Measurements from ENCODE around the gene PAWR. TPM values are rescaled to one million over a fixed set of nuclear protein-coding genes. Genes with fewer than 3 reads are reported as not detected.

PAWR gene
- polyA plus RNA-seq, 1 donor (not counting 4 experiments of a cell fraction or from before 2014, with no cell fraction given), result 41.1 TPM

GRCh38 chr12:79617696-79618095 is 73.1 kb downstream of the PAWR start:
- Histone ChIP-seq H3K4me3 (ENCODE audit: control insufficient read depth in 2 of 3, extremely low read depth in 1 of 3, insufficient read depth in 2 of 3, low read depth in 1 of 3, low read length in 3 of 3) (no peak overlapping the region), H3K4me2 (ENCODE audit: control insufficient read depth, extremely low read depth, insufficient read depth, low read depth, low read length) (no peak overlapping the region), H4K20me1 (ENCODE audit: control insufficient read depth, extremely low read depth, insufficient read depth, low read length) (no peaks in the 10 kb centered on the region), H3K9me1 (ENCODE audit: control insufficient read depth, extremely low read depth, insufficient read depth, low read length) (no peaks in the 10 kb centered on the region), H3K4me1 (ENCODE audit: control insufficient read depth, extremely low read depth, insufficient read depth, low read length) (peaks cover 31% of the 10 kb centered on the region), H3K79me2 (ENCODE audit: control insufficient read depth, insufficient read depth, low read length) (peaks cover 65% of the 10 kb centered on the region), H3K27ac (ENCODE audit: control insufficient read depth, insufficient read depth, low read length) (peak overlapping the region; percentile 85), H3K9me3 (ENCODE audit: control insufficient read depth, low read depth, low read length) (no peaks in the 10 kb centered on the region), H2AFZ (ENCODE audit: control insufficient read depth, low read length) (no peak overlapping the region), H3K9ac (ENCODE audit: control insufficient read depth, extremely low read depth, insufficient read depth, low read length) (no peak overlapping the region), H3K27me3 (ENCODE audit: control insufficient read depth, extremely low read depth, insufficient read depth, low read length) (no peaks in the 10 kb centered on the region), H3K36me3 (ENCODE audit: control insufficient read depth in 2 of 2, extremely low read depth in 1 of 2, insufficient read depth in 2 of 2, low read length in 2 of 2) (peaks cover 2 to 11% of the 10 kb centered on the region in 2 experiments)
- DNase-seq (ENCODE audit: low read depth, low spot score) (no peak), FAIRE-seq (no peak)
- no peak for TF ChIP-seq CTCF (optimal IDR thresholded peaks at IDR 0.05 in 1 of 3, IDR thresholded peaks at IDR 0.05 in 1 of 3, conservative IDR thresholded peaks at IDR 0.05 in 1 of 3; ENCODE audit: extremely low read depth in 1 of 3, insufficient read depth in 2 of 3, low read length in 3 of 3)
- TF ChIP-seq EZH2 (IDR thresholded peaks at IDR 0.05; ENCODE audit: low read length), result no peak
- dilution Hi-C loops (cut with MboI; ENCODE audit: extremely low pct_ligation_motif_present, low sequenced_read_pairs), result no loop called here

- H3K4me2 ChIP-seq (ENCODE audit: control insufficient read depth, extremely low read depth, insufficient read depth, low read depth, low read length), result no peak overlapping the region
- peaks cover 2 to 11% of the 10 kb centered on the region in 2 experiments for H3K36me3 ChIP-seq (ENCODE audit: control insufficient read depth in 2 of 2, extremely low read depth in 1 of 2, insufficient read depth in 2 of 2, low read length in 2 of 2)
- peak overlapping the region; percentile 9 for H3K27ac ChIP-seq (ENCODE audit: control insufficient read depth, insufficient read depth, low read length)
- no peaks in the 10 kb centered on the region for H3K9me3 ChIP-seq (ENCODE audit: control insufficient read depth, low read depth, low read length)
- H3K79me2 ChIP-seq (ENCODE audit: control insufficient read depth, insufficient read depth, low read length), result peaks cover 58% of the 10 kb centered on the region
- H3K4me1 ChIP-seq (ENCODE audit: control insufficient read depth, extremely low read depth, insufficient read depth, low read length), result peaks cover 31% of the 10 kb centered on the region
- no peaks in the 10 kb centered on the region for H4K20me1 ChIP-seq (ENCODE audit: control insufficient read depth, extremely low read depth, insufficient read depth, low read length)
- no peak overlapping the region for H3K4me3 ChIP-seq (ENCODE audit: control insufficient read depth in 2 of 3, extremely low read depth in 1 of 3, insufficient read depth in 2 of 3, low read depth in 1 of 3, low read length in 3 of 3)
- no peaks in the 10 kb centered on the region for H3K9me1 ChIP-seq (ENCODE audit: control insufficient read depth, extremely low read depth, insufficient read depth, low read length)
- no peak overlapping the region for H2AFZ ChIP-seq (ENCODE audit: control insufficient read depth, low read length)
- TF ChIP-seq EZH2 (IDR thresholded peaks at IDR 0.05; ENCODE audit: low read length) (no peak), CTCF (optimal IDR thresholded peaks at IDR 0.05 in 1 of 3, IDR thresholded peaks at IDR 0.05 in 1 of 3, conservative IDR thresholded peaks at IDR 0.05 in 1 of 3; ENCODE audit: extremely low read depth in 1 of 3, insufficient read depth in 2 of 3, low read length in 3 of 3) (no peak)
- dilution Hi-C loops (cut with MboI; ENCODE audit: extremely low pct_ligation_motif_present, low sequenced_read_pairs), result no loop called here
- no peaks in the 10 kb centered on the region for H3K27me3 ChIP-seq (ENCODE audit: control insufficient read depth, extremely low read depth, insufficient read depth, low read length)
- H3K9ac ChIP-seq (ENCODE audit: control insufficient read depth, extremely low read depth, insufficient read depth, low read length), result no peak overlapping the region
- FAIRE-seq (no peak), DNase-seq (ENCODE audit: low read depth, low spot score) (no peak)
Measured at GRCh38 chr12:79615596-79616560, 74.9 kb downstream of the PAWR start.
